ENCODE data around the gene FAM174C.

The FAM174C gene

GRCh38 chr19:1274852-1275259, 474 bp upstream of the FAM174C start (continued):
- TF ChIP-seq ZBTB10 (tag by site-specific recombination; IDR thresholded peaks at IDR 0.05): peak; percentile 88; the same call in 1 of the 2 replicates
- 0 out of 2 replicates have a peak, but pooled peaks have one; percentile 14 for TF ChIP-seq ZNF335 (tag by site-specific recombination; conservative IDR thresholded peaks at IDR 0.05)
- peak; percentile 91; the same call in 1 of the 2 replicates for TF ChIP-seq ZBTB17 (tag by site-specific recombination; IDR thresholded peaks at IDR 0.05)
- TF ChIP-seq HOXC10 (CRISPR knock-in tag; IDR thresholded peaks at IDR 0.05): no peak
- no peak for TF ChIP-seq ZNF114 (tag by site-specific recombination; IDR thresholded peaks at IDR 0.05)
- TF ChIP-seq ZNF510 (tag by site-specific recombination; IDR thresholded peaks at IDR 0.05; ENCODE audit: insufficient replicate concordance): no peak
- TF ChIP-seq SCRT2 (tag by site-specific recombination; IDR thresholded peaks at IDR 0.05): no peak
- no peak for TF ChIP-seq ZNF610 (tag by site-specific recombination; IDR thresholded peaks at IDR 0.05; ENCODE audit: borderline replicate concordance)
- TF ChIP-seq ZIC2 (tag by site-specific recombination; IDR thresholded peaks at IDR 0.05): no peak
- peak; percentile 82 for TF ChIP-seq ZXDB (tag by site-specific recombination; IDR thresholded peaks at IDR 0.05)
- peak; percentile 20 for TF ChIP-seq KLF9 (tag by site-specific recombination; IDR thresholded peaks at IDR 0.05; ENCODE audit: low read depth)
- no peak for TF ChIP-seq ZNF514 (tag by site-specific recombination; IDR thresholded peaks at IDR 0.05)
- no peak for TF ChIP-seq ZNF555 (tag by site-specific recombination; conservative IDR thresholded peaks at IDR 0.05)
- TF ChIP-seq ZEB2 (tag by site-specific recombination; IDR thresholded peaks at IDR 0.05): peak; percentile 91
- TF ChIP-seq ZNF184 (tag by site-specific recombination; IDR thresholded peaks at IDR 0.05): no peak
- TF ChIP-seq ZFHX2 (tag by site-specific recombination; conservative IDR thresholded peaks at IDR 0.05): peak; percentile 35

GRCh38 chr19:1275976-1276627, 772 bp downstream of the FAM174C start:
- H3K9me3 ChIP-seq (ENCODE audit: control insufficient read depth, insufficient read depth, low read depth, low read length): no peaks in the 10 kb centered on the region
- H3K4me1 ChIP-seq (ENCODE audit: control insufficient read depth, insufficient read depth, low read length): peaks cover 8% of the 10 kb centered on the region
- peak overlapping the region; percentile 58 for H3K4me3 ChIP-seq (ENCODE audit: low read depth, low read length)
- peak overlapping the region; percentile 98 for H3K27ac ChIP-seq (ENCODE audit: extremely low read depth, low read depth, low read length)
- ChIA-PET CTCF (no interaction called here), POLR2A (interaction anchor here (0.6 to 3.4 kb wide), 5 partner anchors 10 to 239 kb away, joined by 3 to 28 read pairs (median 6); partner anchors contain the start of gene ATP5F1D)
- peaks cover 0 to 76% of the 10 kb centered on the region in 2 experiments; a peak in 1 of 3 replicates for H3K36me3 ChIP-seq (ENCODE audit: control insufficient read depth in 2 of 2, insufficient read depth in 1 of 2, low read length in 2 of 2)
- peak; percentile 97; the same call in 1 of the 2 replicates for TF ChIP-seq KLF9 (tag by site-specific recombination; IDR thresholded peaks at IDR 0.05; ENCODE audit: low read depth)
- no peak for TF ChIP-seq ZNF404 (tag by site-specific recombination; IDR thresholded peaks at IDR 0.05)
- no peak for TF ChIP-seq ZNF202 (tag by site-specific recombination; IDR thresholded peaks at IDR 0.05; ENCODE audit: borderline replicate concordance)
- TF ChIP-seq ZNF670 (tag by site-specific recombination; IDR thresholded peaks at IDR 0.05; ENCODE audit: low read depth): no peak
- TF ChIP-seq ZNF623 (tag by site-specific recombination; IDR thresholded peaks at IDR 0.05): no peak
- no peak for TF ChIP-seq TSHZ1 (tag by site-specific recombination; IDR thresholded peaks at IDR 0.05; ENCODE audit: borderline replicate concordance)
- no peak for TF ChIP-seq ZNF266 (tag by site-specific recombination; IDR thresholded peaks at IDR 0.05; ENCODE audit: low read depth)
- no peak for TF ChIP-seq REPIN1 (tag by site-specific recombination; IDR thresholded peaks at IDR 0.05; ENCODE audit: low read depth)
- no peak for TF ChIP-seq ZNF555 (tag by site-specific recombination; conservative IDR thresholded peaks at IDR 0.05)
- TF ChIP-seq ZNF221 (tag by site-specific recombination; IDR thresholded peaks at IDR 0.05; ENCODE audit: borderline replicate concordance): no peak
- no peak for TF ChIP-seq ZNF311 (tag by site-specific recombination; IDR thresholded peaks at IDR 0.05; ENCODE audit: borderline replicate concordance)
- TF ChIP-seq ZNF423 (tag by site-specific recombination; IDR thresholded peaks at IDR 0.05): no peak
- peak; percentile 95 for TF ChIP-seq PATZ1 (tag by site-specific recombination; IDR thresholded peaks at IDR 0.05)
- TF ChIP-seq ZEB2 (tag by site-specific recombination; IDR thresholded peaks at IDR 0.05): no peak
